ENCODE results near the gene ITGA11. TPM values are rescaled to one million over a fixed set of nuclear protein-coding genes. Genes with fewer than 3 reads are reported as not detected.

Gene ITGA11
- total and polyA plus RNA-seq, 2 of the 13 experiments (the other 11 are each of a cell fraction or from before 2014, with no cell fraction given): not detected

- Histone ChIP-seq H3K9me3 (ENCODE audit: low read length) (no peaks in the 10 kb centered on the region), H3K79me2 (ENCODE audit: insufficient read depth, low read length) (no peaks in the 10 kb centered on the region), H3K4me3 (replicated peaks in 1 of 3; ENCODE audit: insufficient read depth in 1 of 3, low read depth in 2 of 3, low read length in 3 of 3) (no peak overlapping the region), H3K27ac (ENCODE audit: extremely low read length, insufficient read depth, low read length) (no peak overlapping the region), H3K36me3 (replicated peaks in 1 of 2; ENCODE audit: control insufficient read depth in 1 of 2, insufficient read depth in 2 of 2, low read length in 2 of 2) (no peaks in the 10 kb centered on the region), H3K4me2 (ENCODE audit: low read depth, low read length) (no peak overlapping the region), H3K9ac (ENCODE audit: insufficient read depth, low read depth, low read length) (no peak overlapping the region), H4K20me1 (ENCODE audit: insufficient read depth, low read length) (no peaks in the 10 kb centered on the region), H2AFZ (ENCODE audit: low read length) (no peak overlapping the region), H3K27me3 (ENCODE audit: control insufficient read depth in 1 of 2, insufficient read depth in 2 of 2, low read length in 2 of 2) (peaks cover 0 to 3% of the 10 kb centered on the region in 2 experiments; a peak in 2 of 5 replicates), H3K4me1 (ENCODE audit: insufficient read depth, low read length) (peaks cover 10% of the 10 kb centered on the region)
- intact Hi-C loops (cut with micrococcal nuclease; ENCODE audit: unreplicated experiment) (no loop called here), in situ Hi-C loops (cut with HindIII; ENCODE audit: extremely low pct_ligation_motif_present, low pct_unique_long_range_greater_than_20kb) (loop anchor here (5.0 kb wide), 1 partner anchor 123 kb away; no protein-coding TSS in a partner anchor)
- FAIRE-seq: no peak
- no peak for ATAC-seq
- CTCF ChIA-PET (ENCODE audit: low intra/inter-chr PET ratio, low total read pairs): no interaction called here
- DNase-seq (ENCODE audit: low spot score): no peak
- no peak for TF ChIP-seq EZH2 (conservative IDR thresholded peaks at IDR 0.05; ENCODE audit: low read depth, low read length)
- BruUV-seq (replicated peaks): no TSS peak
- WGBS (ENCODE audit: low lambda C conversion rate): 61% methylated on average over 4 of the region's 5 CpGs
- POLR2A ChIA-PET: no interaction called here
These were observed 51.5 kb downstream of the ITGA11 start for GRCh38 chr15:68380456-68380855.

- H2AFZ ChIP-seq (ENCODE audit: low read length): no peak overlapping the region
- peaks cover 0 to 3% of the 10 kb centered on the region in 2 experiments; a peak in 2 of 5 replicates for H3K27me3 ChIP-seq (ENCODE audit: control insufficient read depth in 1 of 2, insufficient read depth in 2 of 2, low read length in 2 of 2)
- WGBS (ENCODE audit: low lambda C conversion rate): 33% methylated on average over 3 of the region's 3 CpGs
- in situ Hi-C loops (cut with HindIII; ENCODE audit: extremely low pct_ligation_motif_present, low pct_unique_long_range_greater_than_20kb): loop anchor here (5.0 kb wide), 1 partner anchor 123 kb away; no protein-coding TSS in a partner anchor
- H4K20me1 ChIP-seq (ENCODE audit: insufficient read depth, low read length): no peaks in the 10 kb centered on the region
- H3K4me1 ChIP-seq (ENCODE audit: insufficient read depth, low read length): peaks cover 10% of the 10 kb centered on the region
- H3K4me2 ChIP-seq (ENCODE audit: low read depth, low read length): no peak overlapping the region
- no peaks in the 10 kb centered on the region for H3K36me3 ChIP-seq (replicated peaks in 1 of 2; ENCODE audit: control insufficient read depth in 1 of 2, insufficient read depth in 2 of 2, low read length in 2 of 2)
- no peak overlapping the region for H3K27ac ChIP-seq (ENCODE audit: extremely low read length, insufficient read depth, low read length)
- no TSS peak for BruUV-seq (replicated peaks)
- H3K79me2 ChIP-seq (ENCODE audit: insufficient read depth, low read length): no peaks in the 10 kb centered on the region
- no peak overlapping the region for H3K9ac ChIP-seq (ENCODE audit: insufficient read depth, low read depth, low read length)
- CTCF ChIA-PET (ENCODE audit: low intra/inter-chr PET ratio, low total read pairs): no interaction called here
- FAIRE-seq: no peak
- no peak for DNase-seq (ENCODE audit: low spot score)
- ATAC-seq: no peak
- no peaks in the 10 kb centered on the region for H3K9me3 ChIP-seq (ENCODE audit: low read length)
- intact Hi-C loops (cut with micrococcal nuclease; ENCODE audit: unreplicated experiment): no loop called here
- POLR2A ChIA-PET: no interaction called here
- H3K4me3 ChIP-seq (replicated peaks in 1 of 3; ENCODE audit: insufficient read depth in 1 of 3, low read depth in 2 of 3, low read length in 3 of 3): no peak overlapping the region
- TF ChIP-seq ZNF597 (CRISPR knock-in tag; IDR thresholded peaks at IDR 0.05): no peak
- no peak for TF ChIP-seq ZNF318 (CRISPR knock-in tag; IDR thresholded peaks at IDR 0.05)
- TF ChIP-seq GMEB1 (CRISPR knock-in tag; IDR thresholded peaks at IDR 0.05; ENCODE audit: borderline replicate concordance): no peak
- TF ChIP-seq STAG1 (CRISPR knock-in tag; IDR thresholded peaks at IDR 0.05): no peak
- no peak for TF ChIP-seq ZNF260 (CRISPR knock-in tag; IDR thresholded peaks at IDR 0.05; ENCODE audit: borderline replicate concordance, low read depth)
These were observed 52.1 kb downstream of the ITGA11 start for GRCh38 chr15:68379759-68380290.
